Caco-2 (cell line): ENCODE measurements around the gene MYCBP2. TPM values are rescaled to one million over a fixed set of nuclear protein-coding genes. Genes with fewer than 3 reads are reported as not detected.
"Not testable (repeated sequence)": the region's sequence is repeated elsewhere in the genome, so short reads cannot be mapped to it uniquely, and the experiment has no call there.

Source experiments
- BruUV-seq: library from RNA; stranded (reverse); fragments of 400-500 nt; replicated peaks from 2 replicates; lab custom pipeline; 2021; lab: Mats Ljungman, UMichigan
- CTCF ChIA-PET: fragments of 300-600 bp; sonication (Branson Sonifier 250); formaldehyde crosslinking; loops from one replicate; lab custom pipeline; 2022; ENCODE audit warnings: antibody characterized with exemption; lab: Charles Lee
- POLR2A ChIA-PET: fragments of 300-600 bp; sonication (Branson Sonifier 250); formaldehyde crosslinking; loops from one replicate; lab custom pipeline; 2022; ENCODE audit warnings: antibody characterized with exemption; lab: Charles Lee
- DNase-seq, 2 experiments: peaks; one replicate each; pipeline versions ENCODE4 v3.0.0 to v3.0.0-alpha.2; 2020 to 2022
- H3K27me3 ChIP-seq: replicated peaks from 2 replicates; pipeline ENCODE4 v1.6.0; 2011; ENCODE audit warnings: low read length; ENCODE audit not compliant: control insufficient read depth, insufficient read depth
- H3K36me3 ChIP-seq: 2 replicates; pipeline ENCODE4 v1.5.1; 2011; ENCODE audit warnings: low read length; ENCODE audit not compliant: control insufficient read depth, insufficient read depth
- H3K4me1 ChIP-seq: fragments of 250-450 bp; sonication (Bioruptor Pico); 2 replicates; pipeline ENCODE4 v1.5.1; 2020; ENCODE audit warnings: mild to moderate bottlenecking
- H3K4me3 ChIP-seq: 2 replicates; pipeline ENCODE4 v1.5.1; 2011; ENCODE audit warnings: low read depth, mild to moderate bottlenecking, control low read depth, low read length
- H3K9me3 ChIP-seq: fragments of 250-450 bp; sonication (Bioruptor Pico); 2 replicates; pipeline ENCODE4 v1.5.1; 2020; ENCODE audit warnings: mild to moderate bottlenecking, moderate library complexity
- H3K27ac Mint-ChIP-seq: one replicate; pipeline ENCODE4 v1.8.0; 2022; ENCODE audit warnings: mixed read lengths; ENCODE audit not compliant: unreplicated experiment
- H3K27me3 Mint-ChIP-seq: one replicate; pipeline ENCODE4 v1.8.0; 2022; ENCODE audit warnings: mixed read lengths; ENCODE audit not compliant: insufficient read depth, unreplicated experiment
- H3K36me3 Mint-ChIP-seq: one replicate; pipeline ENCODE4 v1.8.0; 2022; ENCODE audit warnings: mild to moderate bottlenecking, mixed read lengths; ENCODE audit not compliant: insufficient read depth, unreplicated experiment
- H3K4me1 Mint-ChIP-seq: one replicate; pipeline ENCODE4 v1.8.0; 2022; ENCODE audit warnings: low read depth, mixed read lengths; ENCODE audit not compliant: unreplicated experiment
- H3K4me3 Mint-ChIP-seq: one replicate; pipeline ENCODE4 v1.8.0; 2022; ENCODE audit warnings: mild to moderate bottlenecking, moderate library complexity, mixed read lengths; ENCODE audit not compliant: unreplicated experiment
- H3K9me3 Mint-ChIP-seq: one replicate; pipeline ENCODE4 v1.8.0; 2022; ENCODE audit warnings: mixed read lengths; ENCODE audit not compliant: unreplicated experiment
- intact Hi-C: fragments of 100-400 bp; cut with micrococcal nuclease; formaldehyde crosslinking; loops from one replicate; pipeline ENCODE4 v1.10.0; 2022; ENCODE audit not compliant: unreplicated experiment
- total RNA-seq: library from RNA; stranded (reverse); gene quantifications from 2 replicates; pipeline ENCODE4 v1.2.3, GENCODE V29; 2022
- TF ChIP-seq, protein P1 (sequence below), 2 experiments: fragments of 200-600 bp in 1 of 2; IDR thresholded peaks; 1 replicate in 1 of 2; 2 replicates in 1 of 2; pipeline versions ENCODE4 v1.5.1 to v1.8.0; 2011 to 2022; ENCODE audit warnings: antibody characterized with exemption in 1 of 2, control low read depth in 1 of 2, inconsistent platforms in 1 of 2, low read depth in 1 of 2, low read length in 1 of 2, mild to moderate bottlenecking in 1 of 2, moderate library complexity in 1 of 2; ENCODE audit not compliant: insufficient read depth in 1 of 2, severe bottlenecking in 1 of 2, unreplicated experiment in 1 of 2

Gene MYCBP2
- total RNA-seq, 1 experiment from 2014 or later, result 41.3 TPM

- BruUV-seq, result no TSS peak
- peaks cover 4% of the 10 kb centered on the region for H3K36me3 Mint-ChIP-seq
- Histone ChIP-seq H3K36me3 (no peaks in the 10 kb centered on the region), H3K27me3 (no peaks in the 10 kb centered on the region), H3K9me3 (no peaks in the 10 kb centered on the region), H3K4me3 (no peak overlapping the region), H3K4me1 (no peaks in the 10 kb centered on the region)
- intact Hi-C loops, result no loop called here
- no peaks in the 10 kb centered on the region for H3K4me1 Mint-ChIP-seq
- ChIA-PET POLR2A (no interaction called here), CTCF (no interaction called here)
- no peak overlapping the region for H3K27ac Mint-ChIP-seq
- no peak for DNase-seq
- H3K9me3 Mint-ChIP-seq, result no peaks in the 10 kb centered on the region
- no peak overlapping the region for H3K4me3 Mint-ChIP-seq
- H3K27me3 Mint-ChIP-seq, result no peaks in the 10 kb centered on the region
- TF ChIP-seq, protein P1, sequence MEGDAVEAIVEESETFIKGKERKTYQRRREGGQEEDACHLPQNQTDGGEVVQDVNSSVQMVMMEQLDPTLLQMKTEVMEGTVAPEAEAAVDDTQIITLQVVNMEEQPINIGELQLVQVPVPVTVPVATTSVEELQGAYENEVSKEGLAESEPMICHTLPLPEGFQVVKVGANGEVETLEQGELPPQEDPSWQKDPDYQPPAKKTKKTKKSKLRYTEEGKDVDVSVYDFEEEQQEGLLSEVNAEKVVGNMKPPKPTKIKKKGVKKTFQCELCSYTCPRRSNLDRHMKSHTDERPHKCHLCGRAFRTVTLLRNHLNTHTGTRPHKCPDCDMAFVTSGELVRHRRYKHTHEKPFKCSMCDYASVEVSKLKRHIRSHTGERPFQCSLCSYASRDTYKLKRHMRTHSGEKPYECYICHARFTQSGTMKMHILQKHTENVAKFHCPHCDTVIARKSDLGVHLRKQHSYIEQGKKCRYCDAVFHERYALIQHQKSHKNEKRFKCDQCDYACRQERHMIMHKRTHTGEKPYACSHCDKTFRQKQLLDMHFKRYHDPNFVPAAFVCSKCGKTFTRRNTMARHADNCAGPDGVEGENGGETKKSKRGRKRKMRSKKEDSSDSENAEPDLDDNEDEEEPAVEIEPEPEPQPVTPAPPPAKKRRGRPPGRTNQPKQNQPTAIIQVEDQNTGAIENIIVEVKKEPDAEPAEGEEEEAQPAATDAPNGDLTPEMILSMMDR (IDR thresholded peaks at IDR 0.05; ENCODE audit: insufficient read depth in 1 of 2, low read depth in 1 of 2, low read length in 1 of 2, severe bottlenecking in 1 of 2, unreplicated experiment in 1 of 2), result no peak
Measured at GRCh38 chr13:77250975-77251374, 75.9 kb downstream of the MYCBP2 start.

DNA sequence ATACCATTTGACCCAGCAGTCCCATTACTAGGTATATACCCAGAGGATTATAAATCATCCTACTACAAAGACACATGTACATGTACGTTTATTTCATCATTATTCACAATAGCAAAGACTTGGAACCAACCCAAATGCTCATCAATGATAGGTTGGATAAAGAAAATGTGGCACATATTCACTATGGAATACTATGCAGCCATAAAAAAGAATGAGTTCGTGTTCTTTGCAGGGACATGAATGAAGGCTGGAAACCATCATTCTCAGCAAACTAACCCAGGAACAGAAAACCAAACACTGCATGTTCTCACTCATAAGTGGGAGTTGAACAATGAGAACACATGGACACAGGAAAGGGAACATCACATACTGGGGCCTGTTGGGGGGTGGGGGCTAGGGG lies 81.7 kb downstream of the MYCBP2 start:
- H3K4me1 ChIP-seq, BruUV-seq, H3K9me3 Mint-ChIP-seq, H3K4me3 ChIP-seq, H3K4me1 Mint-ChIP-seq, H3K9me3 ChIP-seq, H3K27me3 Mint-ChIP-seq, H3K4me3 Mint-ChIP-seq, H3K27me3 ChIP-seq, CTCF ChIA-PET, H3K36me3 ChIP-seq, H3K27ac Mint-ChIP-seq, intact Hi-C loops, POLR2A ChIA-PET, H3K36me3 Mint-ChIP-seq, DNase-seq: not testable (repeated sequence)

DNA sequence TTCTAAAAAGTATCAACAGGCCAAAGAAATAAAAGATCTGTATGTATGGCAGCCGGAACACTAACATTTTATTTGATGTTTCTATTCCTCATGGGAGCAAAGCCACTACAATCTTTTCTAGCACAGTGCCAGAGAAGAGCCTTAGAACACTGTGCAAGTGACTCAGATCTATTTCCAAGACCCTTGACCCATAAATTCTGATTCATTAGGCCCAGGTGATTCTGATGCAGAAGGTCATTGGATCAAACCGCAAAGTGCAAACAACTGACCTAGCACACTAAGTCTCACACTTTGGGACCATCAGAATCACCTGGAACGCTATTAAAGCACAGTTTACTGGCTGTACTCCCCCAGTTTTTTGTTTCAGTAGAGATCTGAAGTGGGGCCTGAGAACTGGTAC lies 87.6 kb downstream of the MYCBP2 start:
- Histone ChIP-seq H3K4me1 (no peaks in the 10 kb centered on the region), H3K4me3 (no peak overlapping the region), H3K27me3 (no peaks in the 10 kb centered on the region), H3K9me3 (no peaks in the 10 kb centered on the region), H3K36me3 (no peaks in the 10 kb centered on the region)
- Mint-ChIP-seq H3K27me3 (no peaks in the 10 kb centered on the region), H3K4me3 (no peak overlapping the region), H3K27ac (no peak overlapping the region), H3K36me3 (no peaks in the 10 kb centered on the region), H3K4me1 (no peaks in the 10 kb centered on the region), H3K9me3 (no peaks in the 10 kb centered on the region)
- intact Hi-C loops, result no loop called here
- CTCF ChIA-PET, result no interaction called here
- no TSS peak for BruUV-seq
- POLR2A ChIA-PET, result no interaction called here
- TF ChIP-seq, protein P1 (IDR thresholded peaks at IDR 0.05; ENCODE audit: insufficient read depth in 1 of 2, low read depth in 1 of 2, low read length in 1 of 2, severe bottlenecking in 1 of 2, unreplicated experiment in 1 of 2), result no peak
- DNase-seq, result no peak

GRCh38 chr13:77235456-77236022 lies 91.4 kb downstream of the MYCBP2 start:
- Mint-ChIP-seq H3K4me3 (no peak overlapping the region), H3K36me3 (peaks cover 5% of the 10 kb centered on the region), H3K27me3 (no peaks in the 10 kb centered on the region), H3K4me1 (no peaks in the 10 kb centered on the region), H3K27ac (no peak overlapping the region), H3K9me3 (no peaks in the 10 kb centered on the region)
- no peak for DNase-seq
- no peaks in the 10 kb centered on the region for H3K9me3 ChIP-seq
- TF ChIP-seq, protein P1 (IDR thresholded peaks at IDR 0.05; ENCODE audit: insufficient read depth in 1 of 2, low read depth in 1 of 2, low read length in 1 of 2, severe bottlenecking in 1 of 2, unreplicated experiment in 1 of 2), result no peak
- no peaks in the 10 kb centered on the region for H3K27me3 ChIP-seq
- no peaks in the 10 kb centered on the region for H3K36me3 ChIP-seq
- no TSS peak for BruUV-seq
- CTCF ChIA-PET, result no interaction called here
- no peaks in the 10 kb centered on the region for H3K4me1 ChIP-seq
- H3K4me3 ChIP-seq, result no peak overlapping the region
- POLR2A ChIA-PET, result no interaction called here
- intact Hi-C loops, result no loop called here
